Activated T-cell treated with anti-CD3 and anti-CD28 coated beads, Interleukin-2, amount 50 U/mL, for 4 hours (primary cell): ENCODE data around the gene KRT82. TPM values are rescaled to one million over a fixed set of nuclear protein-coding genes. Genes with fewer than 3 reads are reported as not detected.

Source experiments
- ATAC-seq, 2 donors: fragments of 200-7000 bp; cut with Tn5 transposase; one replicate each; pipeline ENCODE4 v1.10.0; 2021
- DNase-seq: peaks from one replicate; pipeline ENCODE4 v3.0.0-alpha.2; 2020
- H3K27me3 Mint-ChIP-seq: one replicate; pipeline ENCODE4 v1.8.0; 2021; ENCODE audit warnings: low read depth, mixed read lengths
- H3K36me3 Mint-ChIP-seq: one replicate; pipeline ENCODE4 v1.8.0; 2022; ENCODE audit warnings: mixed read lengths; ENCODE audit not compliant: insufficient read depth
- H3K4me1 Mint-ChIP-seq: one replicate; pipeline ENCODE4 v1.8.0; 2021; ENCODE audit warnings: low read depth, mixed read lengths
- H3K4me3 Mint-ChIP-seq: one replicate; pipeline ENCODE4 v1.8.0; 2021; ENCODE audit warnings: mild to moderate bottlenecking, moderate library complexity, mixed read lengths
- H3K9me3 Mint-ChIP-seq: one replicate; pipeline ENCODE4 v1.8.0; 2021; ENCODE audit warnings: mixed read lengths
- total RNA-seq, 3 donors: library from RNA; stranded (reverse); gene quantifications; one replicate each; pipeline ENCODE4 v1.2.1, GENCODE V29; 2021

KRT82 gene
- total RNA-seq, 3 donors from 2014 or later: not detected

- ATAC-seq: no peak
- Mint-ChIP-seq H3K27me3 (peaks cover 9% of the 10 kb centered on the region), H3K4me1 (no peaks in the 10 kb centered on the region), H3K4me3 (no peak overlapping the region), H3K9me3 (no peaks in the 10 kb centered on the region), H3K36me3 (no peaks in the 10 kb centered on the region)
- DNase-seq: no peak
These were observed 15.2 kb downstream of the KRT82 start for GRCh38 chr12:52390739-52391617.

- ATAC-seq (no peak), DNase-seq (no peak)
- H3K4me3 Mint-ChIP-seq: no peak overlapping the region
- no peaks in the 10 kb centered on the region for H3K4me1 Mint-ChIP-seq
- no peaks in the 10 kb centered on the region for H3K9me3 Mint-ChIP-seq
- no peaks in the 10 kb centered on the region for H3K36me3 Mint-ChIP-seq
- peaks cover 8% of the 10 kb centered on the region for H3K27me3 Mint-ChIP-seq
These were observed 16.6 kb downstream of the KRT82 start for GRCh38 chr12:52389313-52390207.

DNA sequence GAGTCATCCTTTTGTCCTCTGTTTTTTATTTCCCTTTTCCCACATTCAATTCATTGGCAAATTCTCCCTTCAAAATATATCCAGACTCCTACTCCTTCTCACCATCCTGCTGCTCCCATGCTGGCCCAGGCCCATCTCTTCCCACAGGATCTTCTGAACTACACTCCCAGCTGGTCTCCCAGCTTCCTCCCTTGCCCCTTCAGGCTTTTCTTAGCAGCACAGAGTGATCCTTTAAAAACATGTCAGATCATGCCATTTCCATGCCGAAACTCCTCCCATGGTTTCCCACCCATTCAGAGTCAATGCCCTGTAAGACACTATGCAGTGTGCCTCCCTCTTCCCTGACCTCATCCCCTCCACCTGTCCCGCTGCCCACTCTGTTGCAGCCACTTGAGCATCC is 18.3 kb downstream of the KRT82 start:
- Mint-ChIP-seq H3K9me3 (no peaks in the 10 kb centered on the region), H3K4me3 (no peak overlapping the region), H3K36me3 (no peaks in the 10 kb centered on the region), H3K27me3 (peaks cover 7% of the 10 kb centered on the region), H3K4me1 (peaks cover 4% of the 10 kb centered on the region)
- DNase-seq (no peak), ATAC-seq (no peak)

- DNase-seq (no peak), ATAC-seq (no peak)
- Mint-ChIP-seq H3K4me1 (peaks cover 9% of the 10 kb centered on the region), H3K4me3 (no peak within 1 kb of the TSS), H3K9me3 (no peaks in the 10 kb centered on the region), H3K27me3 (peaks cover 8% of the 10 kb centered on the region), H3K36me3 (no peaks in the 10 kb centered on the region)
These were observed 20.9 kb downstream of the KRT82 start, which contains the start of gene KRT84 for GRCh38 chr12:52385226-52385702. Gene KRT84 (minus strand): TSS chr12:52385652. CDS start chr12:52385585, 67 bp downstream.

GRCh38 chr12:52383331-52383730 is 22.8 kb downstream of the KRT82 start:
- Mint-ChIP-seq H3K9me3 (no peaks in the 10 kb centered on the region), H3K36me3 (no peaks in the 10 kb centered on the region), H3K4me1 (peaks cover 9% of the 10 kb centered on the region), H3K27me3 (peaks cover 6% of the 10 kb centered on the region), H3K4me3 (no peak overlapping the region)
- ATAC-seq (no peak), DNase-seq (no peak)

- Mint-ChIP-seq H3K9me3 (no peaks in the 10 kb centered on the region), H3K36me3 (no peaks in the 10 kb centered on the region), H3K4me1 (peaks cover 9% of the 10 kb centered on the region), H3K27me3 (peaks cover 6% of the 10 kb centered on the region), H3K4me3 (no peak overlapping the region)
- DNase-seq: no peak
- no peak for ATAC-seq
These were observed 23.3 kb downstream of the KRT82 start for GRCh38 chr12:52382854-52383253.

DNA sequence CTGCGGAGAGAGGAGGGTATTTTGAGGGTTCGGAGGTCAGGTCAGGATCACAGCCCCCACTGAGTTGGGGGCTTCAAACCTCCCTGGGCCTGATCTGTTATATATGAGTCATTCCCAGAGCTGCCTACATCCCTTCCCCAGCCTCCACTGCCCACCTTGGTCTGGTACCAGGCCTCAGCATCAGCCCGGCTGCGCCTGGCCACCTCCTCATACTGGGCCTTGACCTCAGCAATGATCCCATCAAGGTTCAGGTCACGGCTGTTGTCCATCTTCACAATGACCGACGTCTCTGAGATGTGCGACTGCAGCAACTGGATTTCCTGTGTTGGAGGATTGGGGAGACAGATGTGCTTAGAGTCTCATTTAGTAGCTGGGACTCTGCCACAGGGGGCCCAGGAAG is 24.9 kb downstream of the KRT82 start:
- H3K9me3 Mint-ChIP-seq: no peaks in the 10 kb centered on the region
- ATAC-seq: no peak

DNA sequence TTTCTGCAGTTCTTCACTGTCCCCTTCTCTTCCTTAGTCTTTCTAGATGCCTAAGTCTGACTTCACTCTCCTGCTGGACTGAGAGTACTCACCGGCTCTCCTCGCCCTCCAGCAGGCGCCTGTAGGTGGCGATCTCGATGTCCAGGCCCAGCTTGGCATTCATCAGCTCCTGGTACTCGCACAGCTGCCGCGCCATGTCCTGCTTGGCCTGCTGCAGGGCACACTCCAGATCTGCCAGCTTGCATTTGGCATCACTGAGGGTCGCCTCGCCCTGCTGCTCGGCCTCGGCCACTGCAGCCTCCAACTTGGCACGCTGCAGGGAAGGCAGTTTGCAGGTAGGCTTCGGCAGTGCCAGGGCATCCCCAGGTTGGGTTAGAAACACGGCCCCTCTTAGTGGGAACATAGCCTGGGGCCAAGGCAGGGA is 25.9 kb downstream of the KRT82 start:
- Mint-ChIP-seq H3K36me3 (no peaks in the 10 kb centered on the region), H3K4me1 (peaks cover 9% of the 10 kb centered on the region), H3K27me3 (peaks cover 15% of the 10 kb centered on the region), H3K9me3 (no peaks in the 10 kb centered on the region), H3K4me3 (no peak overlapping the region)
- ATAC-seq: no peak
- DNase-seq: no peak

More for the DNA sequence above, 24.9 kb downstream of the KRT82 start:
- H3K36me3 Mint-ChIP-seq: no peaks in the 10 kb centered on the region
- peaks cover 15% of the 10 kb centered on the region for H3K27me3 Mint-ChIP-seq
- H3K4me3 Mint-ChIP-seq: no peak overlapping the region
- no peak for DNase-seq
- peaks cover 9% of the 10 kb centered on the region for H3K4me1 Mint-ChIP-seq

GRCh38 chr12:52379536-52379935 is 26.6 kb downstream of the KRT82 start:
- Mint-ChIP-seq H3K36me3 (no peaks in the 10 kb centered on the region), H3K4me1 (peaks cover 9% of the 10 kb centered on the region), H3K4me3 (no peak overlapping the region), H3K9me3 (no peaks in the 10 kb centered on the region), H3K27me3 (peaks cover 15% of the 10 kb centered on the region)
- no peak for DNase-seq
- ATAC-seq: no peak

GRCh38 chr12:52378091-52378490 is 28.0 kb downstream of the KRT82 start:
- peaks cover 15% of the 10 kb centered on the region for H3K27me3 Mint-ChIP-seq

GRCh38 chr12:52377266-52377665 is 28.9 kb downstream of the KRT82 start:
- peaks cover 15% of the 10 kb centered on the region for H3K27me3 Mint-ChIP-seq
- H3K4me3 Mint-ChIP-seq: no peak overlapping the region
- ATAC-seq: no peak
- DNase-seq: no peak
- H3K4me1 Mint-ChIP-seq: no peaks in the 10 kb centered on the region
- no peaks in the 10 kb centered on the region for H3K36me3 Mint-ChIP-seq
- H3K9me3 Mint-ChIP-seq: no peaks in the 10 kb centered on the region

More at GRCh38 chr12:52378091-52378490, 28.0 kb downstream of the KRT82 start:
- Mint-ChIP-seq H3K9me3 (no peaks in the 10 kb centered on the region), H3K4me3 (no peak overlapping the region), H3K4me1 (peaks cover 7% of the 10 kb centered on the region), H3K36me3 (no peaks in the 10 kb centered on the region)
- no peak for ATAC-seq
- no peak for DNase-seq

- Mint-ChIP-seq H3K4me3 (no peak overlapping the region), H3K9me3 (no peaks in the 10 kb centered on the region), H3K36me3 (no peaks in the 10 kb centered on the region), H3K4me1 (no peaks in the 10 kb centered on the region), H3K27me3 (peaks cover 10% of the 10 kb centered on the region)
- DNase-seq: peak; percentile 36
- peak in 1 of 2 donors; percentile 40 for ATAC-seq
These were observed 33.6 kb downstream of the KRT82 start for GRCh38 chr12:52372216-52373154.

GRCh38 chr12:52371716-52372115 is 34.4 kb downstream of the KRT82 start:
- no peaks in the 10 kb centered on the region for H3K36me3 Mint-ChIP-seq
- H3K9me3 Mint-ChIP-seq: no peaks in the 10 kb centered on the region
- H3K27me3 Mint-ChIP-seq: peaks cover 9% of the 10 kb centered on the region
- no peak overlapping the region for H3K4me3 Mint-ChIP-seq
- H3K4me1 Mint-ChIP-seq: no peaks in the 10 kb centered on the region
- ATAC-seq (no peak), DNase-seq (no peak)
